ENCODE measurements around the gene GRB7.

DNA sequence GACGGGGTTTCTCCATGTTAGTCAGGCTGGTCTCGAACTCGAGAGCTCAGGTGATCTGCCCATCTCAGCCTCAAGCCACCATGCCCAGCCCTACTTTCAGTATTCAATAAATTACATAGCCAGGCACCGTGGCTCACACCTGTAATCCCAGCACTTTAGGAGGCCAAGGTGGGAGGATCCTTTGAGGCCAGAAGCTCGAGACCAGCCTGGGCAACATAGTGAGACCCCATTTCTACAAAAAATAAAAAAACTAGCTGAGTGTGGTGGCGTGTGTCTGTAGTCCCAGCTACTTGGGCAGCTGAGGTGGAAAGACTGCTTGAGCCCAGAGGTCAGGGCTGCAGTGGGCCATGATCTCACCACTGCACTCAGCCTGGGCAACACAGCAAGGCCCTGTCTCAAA lies 15.6 kb upstream of the GRB7 start:
- no peak for TF ChIP-seq EZH2 (IDR thresholded peaks at IDR 0.05; ENCODE audit: low read depth, unreplicated experiment)
- TF ChIP-seq, protein P1, sequence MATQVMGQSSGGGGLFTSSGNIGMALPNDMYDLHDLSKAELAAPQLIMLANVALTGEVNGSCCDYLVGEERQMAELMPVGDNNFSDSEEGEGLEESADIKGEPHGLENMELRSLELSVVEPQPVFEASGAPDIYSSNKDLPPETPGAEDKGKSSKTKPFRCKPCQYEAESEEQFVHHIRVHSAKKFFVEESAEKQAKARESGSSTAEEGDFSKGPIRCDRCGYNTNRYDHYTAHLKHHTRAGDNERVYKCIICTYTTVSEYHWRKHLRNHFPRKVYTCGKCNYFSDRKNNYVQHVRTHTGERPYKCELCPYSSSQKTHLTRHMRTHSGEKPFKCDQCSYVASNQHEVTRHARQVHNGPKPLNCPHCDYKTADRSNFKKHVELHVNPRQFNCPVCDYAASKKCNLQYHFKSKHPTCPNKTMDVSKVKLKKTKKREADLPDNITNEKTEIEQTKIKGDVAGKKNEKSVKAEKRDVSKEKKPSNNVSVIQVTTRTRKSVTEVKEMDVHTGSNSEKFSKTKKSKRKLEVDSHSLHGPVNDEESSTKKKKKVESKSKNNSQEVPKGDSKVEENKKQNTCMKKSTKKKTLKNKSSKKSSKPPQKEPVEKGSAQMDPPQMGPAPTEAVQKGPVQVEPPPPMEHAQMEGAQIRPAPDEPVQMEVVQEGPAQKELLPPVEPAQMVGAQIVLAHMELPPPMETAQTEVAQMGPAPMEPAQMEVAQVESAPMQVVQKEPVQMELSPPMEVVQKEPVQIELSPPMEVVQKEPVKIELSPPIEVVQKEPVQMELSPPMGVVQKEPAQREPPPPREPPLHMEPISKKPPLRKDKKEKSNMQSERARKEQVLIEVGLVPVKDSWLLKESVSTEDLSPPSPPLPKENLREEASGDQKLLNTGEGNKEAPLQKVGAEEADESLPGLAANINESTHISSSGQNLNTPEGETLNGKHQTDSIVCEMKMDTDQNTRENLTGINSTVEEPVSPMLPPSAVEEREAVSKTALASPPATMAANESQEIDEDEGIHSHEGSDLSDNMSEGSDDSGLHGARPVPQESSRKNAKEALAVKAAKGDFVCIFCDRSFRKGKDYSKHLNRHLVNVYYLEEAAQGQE (IDR thresholded peaks at IDR 0.05; ENCODE audit: unreplicated experiment), result no peak
- TF ChIP-seq, protein P2, sequence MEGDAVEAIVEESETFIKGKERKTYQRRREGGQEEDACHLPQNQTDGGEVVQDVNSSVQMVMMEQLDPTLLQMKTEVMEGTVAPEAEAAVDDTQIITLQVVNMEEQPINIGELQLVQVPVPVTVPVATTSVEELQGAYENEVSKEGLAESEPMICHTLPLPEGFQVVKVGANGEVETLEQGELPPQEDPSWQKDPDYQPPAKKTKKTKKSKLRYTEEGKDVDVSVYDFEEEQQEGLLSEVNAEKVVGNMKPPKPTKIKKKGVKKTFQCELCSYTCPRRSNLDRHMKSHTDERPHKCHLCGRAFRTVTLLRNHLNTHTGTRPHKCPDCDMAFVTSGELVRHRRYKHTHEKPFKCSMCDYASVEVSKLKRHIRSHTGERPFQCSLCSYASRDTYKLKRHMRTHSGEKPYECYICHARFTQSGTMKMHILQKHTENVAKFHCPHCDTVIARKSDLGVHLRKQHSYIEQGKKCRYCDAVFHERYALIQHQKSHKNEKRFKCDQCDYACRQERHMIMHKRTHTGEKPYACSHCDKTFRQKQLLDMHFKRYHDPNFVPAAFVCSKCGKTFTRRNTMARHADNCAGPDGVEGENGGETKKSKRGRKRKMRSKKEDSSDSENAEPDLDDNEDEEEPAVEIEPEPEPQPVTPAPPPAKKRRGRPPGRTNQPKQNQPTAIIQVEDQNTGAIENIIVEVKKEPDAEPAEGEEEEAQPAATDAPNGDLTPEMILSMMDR (conservative IDR thresholded peaks at IDR 0.05; ENCODE audit: low read depth in 2 of 2), result no peak
- TF ChIP-seq EZH2phosphoT487 (IDR thresholded peaks at IDR 0.05; ENCODE audit: unreplicated experiment), result no peak
- TF ChIP-seq POLR2AphosphoS5 (IDR thresholded peaks at IDR 0.05; ENCODE audit: low read depth), result no peak
- TF ChIP-seq CREB1 (CRISPR knock-in tag; IDR thresholded peaks at IDR 0.05; ENCODE audit: low read depth), result no peak
- TF ChIP-seq, protein P3, sequence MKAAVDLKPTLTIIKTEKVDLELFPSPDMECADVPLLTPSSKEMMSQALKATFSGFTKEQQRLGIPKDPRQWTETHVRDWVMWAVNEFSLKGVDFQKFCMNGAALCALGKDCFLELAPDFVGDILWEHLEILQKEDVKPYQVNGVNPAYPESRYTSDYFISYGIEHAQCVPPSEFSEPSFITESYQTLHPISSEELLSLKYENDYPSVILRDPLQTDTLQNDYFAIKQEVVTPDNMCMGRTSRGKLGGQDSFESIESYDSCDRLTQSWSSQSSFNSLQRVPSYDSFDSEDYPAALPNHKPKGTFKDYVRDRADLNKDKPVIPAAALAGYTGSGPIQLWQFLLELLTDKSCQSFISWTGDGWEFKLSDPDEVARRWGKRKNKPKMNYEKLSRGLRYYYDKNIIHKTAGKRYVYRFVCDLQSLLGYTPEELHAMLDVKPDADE (IDR thresholded peaks at IDR 0.05), result no peak
- no peak for TF ChIP-seq NANOG (IDR thresholded peaks at IDR 0.05; ENCODE audit: borderline replicate concordance)

All from GM23338 (cell line).